HepG2 (cell line): ENCODE data around the gene ATF6. TPM values are rescaled to one million over a fixed set of nuclear protein-coding genes. Genes with fewer than 3 reads are reported as not detected.

ENCODE experiments used
- ATAC-seq: fragments of 200-7000 bp; cut with Tn5 transposase; 3 replicates; pipeline ENCODE4 v1.9.1; 2020; ENCODE audit warnings: mild to moderate bottlenecking, moderate library complexity
- BruUV-seq: library from RNA; stranded (reverse); fragments of 400-500 nt; replicated peaks from 2 replicates; lab custom pipeline; 2021; lab: Mats Ljungman, UMichigan
- CTCF ChIA-PET: fragments of 300-600 bp; formaldehyde crosslinking; extraction: SDS; loops from one replicate; lab custom pipeline; 2021; ENCODE audit warnings: low total read pairs, inconsistent platforms, low intra/inter-chr PET ratio; lab: Yijun Ruan, JAX
- POLR2A ChIA-PET: fragments of 350-600 bp; sonication (Branson Sonifier 250); formaldehyde crosslinking; loops from one replicate; lab custom pipeline; 2020; ENCODE audit warnings: antibody characterized with exemption, inconsistent platforms; lab: Yijun Ruan, JAX
- DNase-seq: peaks from one replicate; pipeline ENCODE4 v3.0.0-alpha.2; 2015; ENCODE audit warnings: low spot score
- FAIRE-seq: peaks from 3 replicates; lab custom pipeline; 2011; peaks lifted over from hg19 to GRCh38; lab: Jason Lieb, UNC
- H2AFZ ChIP-seq: one replicate; pipeline ENCODE4 v1.6.1; 2011; ENCODE audit warnings: low read length, inconsistent platforms
- H3K27ac ChIP-seq: fragments of 300-600 bp; 3 replicates; pipeline ENCODE4 v1.8.0; 2011; ENCODE audit warnings: mixed run types, mild to moderate bottlenecking, mixed read lengths, low read length, inconsistent platforms; ENCODE audit not compliant: insufficient read depth; ENCODE audit errors: extremely low read length
- H3K27me3 ChIP-seq, 2 experiments: fragments of 200-600 bp in 1 of 2; 2 replicates in 1 of 2; 3 replicates in 1 of 2; pipeline versions ENCODE4 v1.6.0 to v1.8.0; 2011; ENCODE audit warnings: low read length in 2 of 2, mild to moderate bottlenecking in 2 of 2, moderate library complexity in 2 of 2, inconsistent platforms in 1 of 2; ENCODE audit not compliant: insufficient read depth in 2 of 2, control insufficient read depth in 1 of 2
- H3K36me3 ChIP-seq, 2 experiments: fragments of 200-600 bp in 1 of 2; replicated peaks in 1 of 2; 2 replicates in 1 of 2; 3 replicates in 1 of 2; pipeline versions ENCODE4 v1.5.1 to v1.8.0; 2011; ENCODE audit warnings: low read length in 2 of 2, inconsistent platforms in 1 of 2; ENCODE audit not compliant: insufficient read depth in 2 of 2, control insufficient read depth in 1 of 2
- H3K4me1 ChIP-seq: 2 replicates; pipeline ENCODE4 v1.5.1; 2012; ENCODE audit warnings: low read length, inconsistent platforms; ENCODE audit not compliant: insufficient read depth
- H3K4me2 ChIP-seq: 2 replicates; pipeline ENCODE4 v1.6.0; 2011; ENCODE audit warnings: low read depth, low read length, inconsistent platforms
- H3K4me3 ChIP-seq, 3 experiments: fragments of 200-600 bp in 1 of 3; sonication (generic), shearing (Covaris generic) in 1 of 3; replicated peaks in 1 of 3; 2 replicates each; pipeline ENCODE4 v1.5.1; 2011 to 2016; ENCODE audit warnings: low read length in 3 of 3, inconsistent platforms in 2 of 3, low read depth in 2 of 3, mild to moderate bottlenecking in 2 of 3, control low read depth in 1 of 3, mixed read lengths in 1 of 3; ENCODE audit not compliant: insufficient read depth in 1 of 3
- H3K79me2 ChIP-seq: one replicate; pipeline ENCODE4 v1.6.1; 2011; ENCODE audit warnings: low read length, inconsistent platforms; ENCODE audit not compliant: insufficient read depth
- H3K9ac ChIP-seq: 2 replicates; pipeline ENCODE4 v1.6.0; 2011; ENCODE audit warnings: mild to moderate bottlenecking, low read depth, low read length, inconsistent platforms; ENCODE audit not compliant: insufficient read depth
- H3K9me3 ChIP-seq: 2 replicates; pipeline ENCODE4 v1.5.1; 2012; ENCODE audit warnings: mild to moderate bottlenecking, low read length
- H4K20me1 ChIP-seq: 2 replicates; pipeline ENCODE4 v1.6.0; 2011; ENCODE audit warnings: inconsistent platforms, mild to moderate bottlenecking, low read length, moderate library complexity; ENCODE audit not compliant: insufficient read depth
- CBX1 ChIP-seq: IDR thresholded peaks from one replicate; pipeline ENCODE4 v1.6.1; 2016; ENCODE audit warnings: antibody characterized with exemption, low read depth
- CBX2 ChIP-seq, 2 experiments: fragments of 200-600 bp in 1 of 2; sonication (generic); formaldehyde crosslinking in 1 of 2; IDR thresholded peaks; 2 replicates each; pipeline versions ENCODE4 v1.7.0 to v1.8.1; 2018 to 2022; ENCODE audit warnings: low read depth in 2 of 2, low read length in 1 of 2, mild to moderate bottlenecking in 1 of 2, missing genetic modification reagents in 1 of 2
- MAZ ChIP-seq, 2 experiments: sonication (generic) in 1 of 2; formaldehyde crosslinking in 1 of 2; IDR thresholded peaks; 2 replicates each; pipeline versions ENCODE4 v1.5.0 to v1.6.1; 2012 to 2020; ENCODE audit warnings: low read depth in 2 of 2, mild to moderate bottlenecking in 2 of 2, borderline replicate concordance in 1 of 2, improper control_type of control experiment in 1 of 2, low read length in 1 of 2, missing genetic modification reagents in 1 of 2, moderate library complexity in 1 of 2
- NFIB ChIP-seq: sonication (generic); formaldehyde crosslinking; IDR thresholded peaks from 2 replicates; pipeline ENCODE4 v1.9.0; 2021; ENCODE audit warnings: missing genetic modification reagents, mild to moderate bottlenecking, borderline replicate concordance
- ZNF720 ChIP-seq: sonication (generic); formaldehyde crosslinking; IDR thresholded peaks from 2 replicates; pipeline ENCODE4 v1.4.0; 2020; ENCODE audit warnings: missing genetic modification reagents
- ZNF775 ChIP-seq: sonication (generic); formaldehyde crosslinking; IDR thresholded peaks from 2 replicates; pipeline ENCODE4 v1.4.0; 2020; ENCODE audit warnings: missing genetic modification reagents, mild to moderate bottlenecking, moderate library complexity, borderline replicate concordance
- ZNF780A ChIP-seq: sonication (generic); formaldehyde crosslinking; IDR thresholded peaks from 2 replicates; pipeline ENCODE4 v1.8.0; 2022; ENCODE audit warnings: mild to moderate bottlenecking, missing genetic modification reagents, moderate library complexity
- WGBS: methylation state at CpG from one replicate; pipeline ENCODE4 v1.1.6; 2017; ENCODE audit warnings: low lambda C conversion rate; 5-methylcytosine and 5-hydroxymethylcytosine counted together
- in situ Hi-C: cut with HindIII; loops from 2 replicates; pipeline ENCODE4 v1.10.0; 2017; ENCODE audit warnings: low pct_unique_long_range_greater_than_20kb; ENCODE audit not compliant: extremely low pct_ligation_motif_present
- intact Hi-C: fragments of 100-400 bp; cut with micrococcal nuclease; formaldehyde crosslinking; loops from one replicate; pipeline ENCODE4 v1.10.0; 2022; ENCODE audit not compliant: unreplicated experiment
- polyA plus RNA-seq, 8 experiments: library from polyadenylated mRNA; depleted of rRNA in 3 of 8; stranded (reverse) in 7 of 8; unstranded in 1 of 8; fragments of >200 nt; fragmentation: Illumina TruSeq in 4 of 8; extraction: Trizol in 4 of 8; gene quantifications; 2 replicates each; pipeline versions ENCODE4 v1.2.1 to v1.2.3, GENCODE V29; 2011 to 2016; ENCODE audit warnings: low read depth in 4 of 8, missing spikeins in 1 of 8, mixed read lengths in 1 of 8; ENCODE audit not compliant: insufficient read depth in 1 of 8
- total RNA-seq, 5 experiments: library from RNA; depleted of rRNA; stranded (reverse); fragments of >200 nt; fragmentation: Illumina TruSeq; extraction: Trizol; gene quantifications; 2 replicates each; pipeline ENCODE4 v1.2.3, GENCODE V29; 2016; ENCODE audit warnings: low read depth in 1 of 5
- TF ChIP-seq, protein P1 (sequence below), 2 experiments: sonication (generic) in 1 of 2; formaldehyde crosslinking in 1 of 2; IDR thresholded peaks; 2 replicates each; pipeline versions ENCODE4 v1.6.1 to v1.9.0; 2014 to 2022; ENCODE audit warnings: antibody characterized with exemption in 1 of 2, borderline replicate concordance in 1 of 2, inconsistent platforms in 1 of 2, low read depth in 1 of 2, missing genetic modification reagents in 1 of 2

ATF6 gene
- total and polyA plus RNA-seq, 2 of the 13 experiments (the other 11 are each of a cell fraction or from before 2014, with no cell fraction given) = 13.2 to 14.5 TPM

DNA sequence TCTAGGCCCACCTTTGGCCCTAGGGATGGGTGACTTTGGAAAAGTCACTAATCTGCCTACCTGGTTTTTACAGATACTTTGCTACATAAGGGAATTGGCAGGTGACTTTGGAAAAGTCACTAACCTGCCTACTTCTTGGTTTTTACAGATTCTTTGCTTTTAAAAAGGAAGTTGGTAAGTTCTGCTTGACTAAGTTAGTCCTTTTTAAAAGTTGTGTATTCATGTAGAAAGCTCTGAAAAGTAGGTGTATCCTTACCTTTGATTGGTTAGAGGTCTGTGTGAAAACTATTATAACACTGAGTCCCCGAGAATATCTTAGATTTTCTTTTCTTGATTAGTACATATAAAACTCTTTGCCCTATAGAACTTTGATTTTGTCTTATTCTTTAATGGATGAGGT lies 12.4 kb downstream of the ATF6 start:
- peaks cover 22% of the 10 kb centered on the region for H3K79me2 ChIP-seq
- no peaks in the 10 kb centered on the region for H3K9me3 ChIP-seq

DNA sequence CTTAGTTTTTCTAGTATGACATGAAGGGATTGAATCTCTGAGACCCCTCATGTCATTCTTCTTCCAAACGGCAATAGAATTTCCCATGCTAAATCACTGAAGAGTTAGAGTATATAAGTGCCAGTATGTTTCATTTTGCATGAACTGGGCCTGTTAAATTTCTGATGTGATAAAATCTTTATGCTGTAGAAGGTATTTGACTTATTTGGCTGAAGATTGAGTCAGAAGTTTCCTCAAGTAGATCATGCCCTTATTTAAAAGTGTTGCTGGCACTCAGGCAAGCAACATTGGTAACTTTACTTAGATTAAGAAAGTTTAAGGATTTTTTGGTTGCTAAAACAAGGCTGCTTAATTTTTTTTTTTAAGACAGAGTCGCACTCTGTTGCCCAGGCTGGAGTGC lies 13.3 kb downstream of the ATF6 start:
- H3K4me3 ChIP-seq = no peak overlapping the region
- H3K27me3 ChIP-seq = no peaks in the 10 kb centered on the region
- in situ Hi-C loops (no loop called here), intact Hi-C loops (no loop called here)
- H3K27ac ChIP-seq = no peak overlapping the region
- H3K79me2 ChIP-seq = peaks cover 17% of the 10 kb centered on the region
- H3K36me3 ChIP-seq = peaks cover 8 to 21% of the 10 kb centered on the region in 2 experiments; a peak in 4 of 5 replicates
- 95% methylated on average over 2 of the region's 2 CpGs for WGBS
- no peak for ATAC-seq
- H4K20me1 ChIP-seq = no peaks in the 10 kb centered on the region
- POLR2A ChIA-PET = no interaction called here
- CTCF ChIA-PET = no interaction called here
- no peak for FAIRE-seq
- no peak for DNase-seq
- BruUV-seq = no TSS peak
- no peak overlapping the region for H3K4me2 ChIP-seq
- no peaks in the 10 kb centered on the region for H3K4me1 ChIP-seq
- H3K9me3 ChIP-seq = no peaks in the 10 kb centered on the region
- no peak overlapping the region for H2AFZ ChIP-seq
- H3K9ac ChIP-seq = no peak overlapping the region
- TF ChIP-seq, protein P1, sequence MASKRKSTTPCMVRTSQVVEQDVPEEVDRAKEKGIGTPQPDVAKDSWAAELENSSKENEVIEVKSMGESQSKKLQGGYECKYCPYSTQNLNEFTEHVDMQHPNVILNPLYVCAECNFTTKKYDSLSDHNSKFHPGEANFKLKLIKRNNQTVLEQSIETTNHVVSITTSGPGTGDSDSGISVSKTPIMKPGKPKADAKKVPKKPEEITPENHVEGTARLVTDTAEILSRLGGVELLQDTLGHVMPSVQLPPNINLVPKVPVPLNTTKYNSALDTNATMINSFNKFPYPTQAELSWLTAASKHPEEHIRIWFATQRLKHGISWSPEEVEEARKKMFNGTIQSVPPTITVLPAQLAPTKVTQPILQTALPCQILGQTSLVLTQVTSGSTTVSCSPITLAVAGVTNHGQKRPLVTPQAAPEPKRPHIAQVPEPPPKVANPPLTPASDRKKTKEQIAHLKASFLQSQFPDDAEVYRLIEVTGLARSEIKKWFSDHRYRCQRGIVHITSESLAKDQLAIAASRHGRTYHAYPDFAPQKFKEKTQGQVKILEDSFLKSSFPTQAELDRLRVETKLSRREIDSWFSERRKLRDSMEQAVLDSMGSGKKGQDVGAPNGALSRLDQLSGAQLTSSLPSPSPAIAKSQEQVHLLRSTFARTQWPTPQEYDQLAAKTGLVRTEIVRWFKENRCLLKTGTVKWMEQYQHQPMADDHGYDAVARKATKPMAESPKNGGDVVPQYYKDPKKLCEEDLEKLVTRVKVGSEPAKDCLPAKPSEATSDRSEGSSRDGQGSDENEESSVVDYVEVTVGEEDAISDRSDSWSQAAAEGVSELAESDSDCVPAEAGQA (IDR thresholded peaks at IDR 0.05; ENCODE audit: low read depth) = no peak
- TF ChIP-seq, protein P1 (CRISPR knock-in tag; IDR thresholded peaks at IDR 0.05; ENCODE audit: borderline replicate concordance) = no peak
- no peak for TF ChIP-seq ZNF775 (CRISPR knock-in tag)

More for the DNA sequence above, 12.4 kb downstream of the ATF6 start:
- Histone ChIP-seq H3K4me3 (no peak overlapping the region), H3K4me2 (no peak overlapping the region), H3K27ac (no peak overlapping the region), H3K9ac (no peak overlapping the region), H4K20me1 (no peaks in the 10 kb centered on the region), H3K36me3 (peaks cover 8 to 13% of the 10 kb centered on the region in 2 experiments; a peak in 4 of 5 replicates), H3K4me1 (no peaks in the 10 kb centered on the region), H2AFZ (no peak overlapping the region), H3K27me3 (no peaks in the 10 kb centered on the region)
- intact Hi-C loops (no loop called here), in situ Hi-C loops (no loop called here)
- ChIA-PET POLR2A (no interaction called here), CTCF (no interaction called here)
- TF ChIP-seq ZNF720 (no peak), CBX1 (no peak), ZNF780A (CRISPR knock-in tag) (no peak), MAZ (IDR thresholded peaks at IDR 0.05; ENCODE audit: borderline replicate concordance, low read depth, low read length) (no peak), MAZ (CRISPR knock-in tag; IDR thresholded peaks at IDR 0.05; ENCODE audit: low read depth) (no peak), CBX2 (IDR thresholded peaks at IDR 0.05; ENCODE audit: low read depth, low read length) (no peak), CBX2 (CRISPR knock-in tag; IDR thresholded peaks at IDR 0.05; ENCODE audit: low read depth) (no peak), NFIB (CRISPR knock-in tag) (no peak)
- DNase-seq = no peak
- FAIRE-seq = no peak
- WGBS = 96% methylated on average over 1 of the region's 1 CpG
- no TSS peak for BruUV-seq
- ATAC-seq = no peak
